K562 (cell line): ENCODE data around the gene LAGE3.

Experiments
- CHD4 ChIP-seq: fragments of 200-600 bp; sonication (generic); IDR thresholded peaks from 3 replicates; pipeline ENCODE4 v1.6.1; 2012; ENCODE audit warnings: low read depth, mild to moderate bottlenecking, mixed read lengths, low read length, inconsistent platforms; ENCODE audit not compliant: insufficient read depth, insufficient replicate concordance, poor library complexity, severe bottlenecking
- FOS ChIP-seq: IDR thresholded peaks from 3 replicates; pipeline ENCODE4 v1.6.1; 2011; ENCODE audit not compliant: insufficient read length; ENCODE audit errors: extremely low read depth
- FOSL1 ChIP-seq: fragments of 200-800 bp; sonication (Bioruptor generic); conservative IDR thresholded peaks from 2 replicates; pipeline ENCODE4 v1.6.1; 2016; ENCODE audit warnings: missing genetic modification characterization, missing compliant biosample characterization
- HCFC1 ChIP-seq: IDR thresholded peaks from 2 replicates; pipeline ENCODE4 v1.6.1; 2012; ENCODE audit warnings: low read depth, low read length, improper control_type of control experiment
- JUNB ChIP-seq: fragments of 450-650 bp; formaldehyde crosslinking; conservative IDR thresholded peaks from 2 replicates; pipeline ENCODE4 v1.4.0; 2020; ENCODE audit warnings: mild to moderate bottlenecking
- KLF16 ChIP-seq: IDR thresholded peaks from 2 replicates; pipeline ENCODE4 v1.6.1; 2016; ENCODE audit warnings: antibody characterized with exemption
- MTA2 ChIP-seq: fragments of 450-650 bp; IDR thresholded peaks from 2 replicates; pipeline ENCODE4 v1.6.1; 2016; ENCODE audit warnings: low read depth
- PHF20 ChIP-seq: fragments of 450-650 bp; IDR thresholded peaks from 2 replicates; pipeline ENCODE4 v1.6.1; 2018; ENCODE audit not compliant: partially characterized antibody
- SMAD3 ChIP-seq: fragments of 450-650 bp; formaldehyde crosslinking; conservative IDR thresholded peaks from 2 replicates; pipeline ENCODE4 v1.4.0; 2020; ENCODE audit warnings: mild to moderate bottlenecking
- ZBTB33 ChIP-seq: sonication (generic); formaldehyde crosslinking; IDR thresholded peaks from 2 replicates; pipeline ENCODE4 v1.8.1; 2023; ENCODE audit warnings: mild to moderate bottlenecking, missing genetic modification reagents

- TF ChIP-seq ZBTB33 (CRISPR knock-in tag) (no peak), PHF20 (no peak), JUNB (CRISPR knock-in tag) (no peak), FOSL1 (tag) (no peak), SMAD3 (CRISPR knock-in tag) (no peak), KLF16 (no peak), HCFC1 (no peak), MTA2 (no peak), FOS (no peak), CHD4 (no peak)
Measured at GRCh38 chrX:154502989-154503388, 23.9 kb upstream of the LAGE3 start.
